HG03432 (cell line): ENCODE measurements around the gene STRIP1.
"Not testable (repeated sequence)": the region's sequence is repeated elsewhere in the genome, so short reads cannot be mapped to it uniquely, and the experiment has no call there.

Source experiments
- ATAC-seq: cut with Tn5 transposase; IDR thresholded peaks from one replicate; pipeline ENCODE4 v1.9.1; 2021; ENCODE audit warnings: mild to moderate bottlenecking, moderate library complexity; ENCODE audit not compliant: unreplicated experiment

STRIP1 gene

DNA sequence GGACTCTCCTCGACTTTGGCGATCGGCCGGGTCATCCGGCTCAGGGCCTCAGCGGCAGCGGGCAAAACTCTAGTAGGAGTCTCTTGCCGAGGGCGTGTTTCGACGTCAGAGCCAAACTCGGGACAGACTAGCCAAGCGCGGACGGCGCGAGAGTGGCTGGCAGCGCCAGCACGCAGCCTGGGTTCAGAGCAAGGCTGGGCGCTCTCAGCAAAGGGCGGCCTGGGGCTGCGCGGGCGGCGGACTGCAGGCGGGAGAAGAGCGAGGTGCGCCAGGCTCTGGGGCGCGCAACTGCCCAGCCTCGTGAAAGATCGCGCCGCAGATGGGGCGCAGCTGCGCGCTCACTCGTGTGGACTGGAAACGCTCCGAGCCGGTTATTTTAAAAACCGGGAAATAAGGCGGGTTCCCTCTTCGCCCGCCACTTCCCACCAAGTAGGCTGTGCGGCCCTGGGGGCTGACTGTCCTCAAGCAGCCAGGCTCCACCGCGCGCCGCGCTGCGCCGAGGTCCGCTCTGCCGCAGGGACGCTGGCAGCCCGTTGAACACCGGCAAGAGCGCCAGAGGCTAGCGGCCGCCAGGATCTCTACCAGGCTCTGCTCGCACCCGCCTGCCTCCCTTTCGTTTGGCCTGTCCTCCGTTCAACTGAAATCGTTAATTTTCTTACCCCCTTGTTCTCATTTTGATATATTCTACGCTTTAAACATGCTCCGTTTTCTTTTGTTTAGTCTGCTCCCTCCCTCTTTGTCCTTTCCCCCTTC, 33.6 kb downstream of the STRIP1 start:
- no peak for ATAC-seq

DNA sequence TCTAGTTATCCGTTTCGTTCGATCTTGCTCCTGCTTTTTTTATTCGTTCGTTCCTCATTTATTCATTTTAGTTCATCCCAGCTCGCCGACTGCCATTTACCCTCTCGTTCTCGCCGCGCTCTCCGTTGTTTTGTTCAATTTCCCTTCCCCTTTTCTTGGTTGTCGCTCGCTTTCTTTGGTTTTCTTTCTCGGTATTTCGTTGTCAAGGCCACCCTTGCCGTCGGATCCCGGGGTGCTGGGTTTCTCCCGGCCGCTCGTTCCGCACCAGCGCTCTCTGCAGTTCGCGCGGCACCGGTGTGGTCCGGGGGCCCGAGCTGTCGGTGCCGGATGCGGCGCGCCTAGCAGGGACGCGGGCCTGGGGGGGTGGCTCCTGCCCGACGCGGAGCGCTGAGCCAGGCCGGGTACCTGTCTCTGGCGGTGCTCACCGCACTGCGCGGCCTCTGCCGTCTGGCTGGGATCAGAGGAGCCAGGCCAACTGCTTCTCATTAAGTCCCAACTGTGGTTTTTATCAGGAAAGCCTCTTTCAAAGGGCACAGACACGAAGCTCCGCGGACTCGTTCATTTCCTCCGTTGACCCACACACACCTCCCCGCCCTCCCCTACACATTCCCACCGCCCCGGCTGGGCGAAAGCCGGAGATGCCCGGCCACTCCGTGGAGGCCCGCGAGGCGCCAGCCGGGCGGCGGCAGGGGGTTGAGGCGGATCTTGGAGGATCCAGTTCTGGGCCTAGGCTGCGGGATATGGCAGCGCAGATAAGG, 34.4 kb downstream of the STRIP1 start:
- no peak for ATAC-seq

DNA sequence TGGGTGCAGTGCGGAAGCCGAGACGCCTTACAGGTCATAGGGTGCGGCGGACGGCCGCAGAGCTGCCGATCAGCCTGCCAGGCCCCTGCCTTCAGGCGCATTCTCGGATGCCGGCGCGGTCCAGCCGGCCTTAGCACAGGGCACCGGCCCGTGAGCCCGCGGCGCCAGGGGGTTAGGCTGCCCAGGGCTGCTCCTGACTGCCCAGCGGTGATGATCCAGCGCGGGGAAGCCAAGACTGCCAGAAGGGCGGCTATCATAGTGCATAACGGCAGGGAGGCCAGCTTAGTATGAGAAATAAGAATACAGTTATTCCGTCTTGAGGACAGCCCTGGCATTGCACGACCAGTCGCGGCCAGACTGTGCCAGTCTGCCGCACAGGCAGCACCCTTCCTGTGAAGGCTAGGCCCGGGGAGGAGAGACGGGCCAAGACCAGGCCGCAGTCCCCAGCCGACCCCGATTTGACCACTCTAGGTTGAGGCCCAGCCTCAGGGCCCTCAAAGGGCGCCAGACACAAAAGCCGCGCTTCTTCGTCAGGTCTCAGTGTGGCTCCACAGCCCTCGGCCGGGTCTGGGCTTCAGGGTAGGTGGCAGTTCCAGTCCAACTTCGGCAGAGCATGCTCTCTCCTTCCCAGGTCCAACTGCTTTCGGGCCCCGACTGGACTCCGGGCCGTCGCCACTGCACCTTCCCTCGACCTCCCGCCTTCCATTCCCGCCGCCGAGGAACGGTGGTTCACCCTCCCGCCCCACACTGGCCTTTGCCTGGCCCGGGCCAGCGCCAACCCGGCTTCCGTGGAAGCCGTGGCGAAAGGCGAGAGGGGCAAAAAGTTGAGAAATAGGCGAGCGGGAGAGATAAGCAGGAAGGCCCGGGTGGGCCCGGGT, 35.2 kb downstream of the STRIP1 start:
- ATAC-seq: no peak

DNA sequence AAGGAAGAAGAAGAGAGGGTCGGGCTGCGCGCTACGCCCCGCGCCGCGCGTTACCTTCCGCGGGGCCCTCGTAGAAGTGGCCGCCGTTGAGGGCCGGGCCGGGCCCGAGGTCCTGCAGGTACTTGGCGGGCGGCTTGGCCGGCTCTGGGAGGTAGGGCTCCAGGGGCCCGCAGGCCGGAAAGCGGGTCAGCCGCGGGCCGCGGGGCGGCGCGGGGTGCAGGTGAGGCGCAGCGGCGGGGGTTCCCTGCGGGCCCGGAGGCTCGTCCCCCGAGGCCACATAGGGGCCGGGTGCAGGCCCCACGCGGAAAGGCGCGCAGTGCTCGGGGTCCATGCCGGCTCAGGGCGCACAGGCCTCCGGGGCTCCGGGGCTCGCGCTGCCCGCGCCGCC, 35.9 kb downstream of the STRIP1 start:
- no peak for ATAC-seq

DNA sequence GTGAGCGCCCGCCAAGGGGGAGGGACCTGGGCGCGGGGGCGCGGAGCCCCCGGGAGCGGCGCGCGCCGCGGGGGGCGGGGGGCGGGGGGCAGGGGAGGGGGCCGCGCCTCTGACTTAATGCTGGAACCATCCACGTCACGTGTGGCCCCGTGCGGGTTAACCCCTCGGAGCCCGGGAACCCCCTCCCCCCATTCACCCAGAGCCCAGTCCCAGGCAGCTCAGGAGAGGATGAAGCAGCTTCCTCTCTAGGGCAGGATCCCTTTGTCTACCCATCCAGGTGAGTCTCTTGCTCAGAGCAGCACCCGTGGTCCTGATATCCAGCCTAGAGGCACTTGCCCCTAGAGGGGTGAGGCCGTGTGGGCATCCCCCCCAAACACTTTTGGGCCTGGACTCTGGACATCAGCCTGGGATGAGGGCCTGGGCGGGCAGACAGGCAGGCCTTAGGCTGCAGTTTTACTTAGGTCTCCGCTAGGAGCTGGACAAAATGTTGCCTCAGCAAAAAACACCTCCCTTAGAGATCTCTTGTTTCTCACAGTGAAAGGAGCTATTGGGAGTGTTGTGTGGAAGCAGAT, 36.3 kb downstream of the STRIP1 start, which contains the start of gene ALX3:
Gene ALX3 (minus strand): TSS at position 2 of the 572 bp plus-strand sequence. CDS start 60 bp downstream, outside the sequence.
- no peak for ATAC-seq

DNA sequence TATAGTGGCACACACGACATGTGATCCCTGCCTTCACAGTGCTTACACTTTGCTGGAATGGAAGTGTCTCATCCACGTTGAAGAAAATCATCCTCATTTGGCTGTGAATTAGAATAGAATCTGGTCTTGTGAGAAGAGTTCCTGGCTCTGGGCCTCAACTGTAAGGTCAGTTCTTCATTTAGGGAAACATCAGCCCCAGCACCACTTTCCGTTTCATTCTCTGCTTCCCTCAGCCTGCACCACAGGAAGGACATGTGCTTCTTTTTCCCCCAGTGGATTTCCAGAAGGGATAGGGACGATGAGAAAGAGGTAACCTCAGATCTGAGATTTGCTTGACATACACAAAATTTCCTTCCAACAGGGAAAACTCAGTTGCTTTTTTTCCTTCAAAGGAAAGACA, 39.7 kb downstream of the STRIP1 start:
- no peak for ATAC-seq

DNA sequence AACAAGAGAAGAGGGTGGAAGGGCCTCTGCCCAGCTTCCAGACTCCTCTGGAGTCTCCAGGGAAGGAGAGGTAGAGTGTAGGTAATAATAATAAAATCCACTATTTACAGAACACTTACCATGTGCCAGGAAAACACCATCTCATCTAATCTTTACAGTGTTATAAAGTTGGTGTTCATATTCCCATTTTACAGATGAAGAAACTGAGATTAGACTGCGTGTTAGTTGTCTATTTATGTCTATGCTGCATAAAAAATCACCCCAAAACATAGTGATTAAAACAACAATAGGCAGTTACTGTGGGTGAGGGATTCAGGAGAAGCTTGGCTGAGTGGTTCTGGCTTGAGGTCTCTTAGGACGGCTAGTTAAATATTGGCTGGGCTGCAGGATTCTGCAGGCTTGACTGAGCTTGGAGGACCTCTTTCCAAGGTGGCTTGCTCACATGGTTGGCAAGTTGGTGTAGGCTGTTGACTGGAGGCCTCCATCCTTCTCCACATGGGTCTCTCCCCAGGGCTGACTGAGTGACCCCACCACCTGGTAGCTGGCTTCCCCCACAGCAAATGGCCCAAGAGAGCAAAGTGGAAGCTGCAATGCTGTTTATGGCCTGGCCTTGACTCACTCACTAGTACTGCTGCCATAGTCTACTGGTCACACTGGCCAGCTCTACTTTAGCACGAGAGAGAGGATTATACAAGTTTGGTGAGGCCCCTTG, 42.5 kb downstream of the STRIP1 start:
- no peak for ATAC-seq

DNA sequence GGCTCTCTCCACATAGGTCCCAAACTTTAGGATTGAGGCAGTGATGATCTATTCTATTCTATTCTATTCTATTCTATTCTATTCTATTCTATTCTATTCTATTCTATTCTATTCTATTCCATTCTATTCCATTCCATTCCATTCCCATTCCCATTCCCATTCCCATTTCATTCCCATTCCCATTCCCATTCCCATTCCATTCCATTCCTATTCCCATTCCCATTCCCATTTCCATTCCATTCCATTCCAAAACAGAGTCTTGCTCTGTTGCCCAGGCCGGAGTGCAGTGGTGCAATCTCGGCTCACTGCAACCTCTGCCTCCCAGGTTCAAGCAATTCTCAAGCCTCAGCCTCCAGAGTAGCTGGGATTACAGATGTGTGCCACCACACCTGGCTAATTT, 45.6 kb downstream of the STRIP1 start:
- not testable (repeated sequence) for ATAC-seq

DNA sequence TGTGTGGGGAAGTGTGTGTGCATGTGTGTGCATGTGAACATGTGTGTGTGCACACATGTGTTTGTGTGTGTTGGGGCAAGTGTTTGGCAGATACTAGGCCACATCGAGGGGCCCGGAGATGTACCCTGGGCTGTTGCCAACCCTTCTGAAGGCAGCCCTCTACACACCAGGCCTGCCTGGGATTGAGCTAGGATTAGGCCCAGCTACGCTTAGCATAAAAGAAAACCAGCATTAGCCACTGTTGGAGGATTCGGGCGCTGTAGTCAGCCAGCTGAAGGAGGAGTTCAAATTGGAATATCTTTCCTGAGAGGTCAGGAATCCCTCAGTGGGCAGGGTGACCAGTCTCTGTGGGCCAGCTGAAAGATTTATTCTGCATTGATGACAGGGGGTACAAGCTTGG, 46.6 kb downstream of the STRIP1 start:
- no peak for ATAC-seq

DNA sequence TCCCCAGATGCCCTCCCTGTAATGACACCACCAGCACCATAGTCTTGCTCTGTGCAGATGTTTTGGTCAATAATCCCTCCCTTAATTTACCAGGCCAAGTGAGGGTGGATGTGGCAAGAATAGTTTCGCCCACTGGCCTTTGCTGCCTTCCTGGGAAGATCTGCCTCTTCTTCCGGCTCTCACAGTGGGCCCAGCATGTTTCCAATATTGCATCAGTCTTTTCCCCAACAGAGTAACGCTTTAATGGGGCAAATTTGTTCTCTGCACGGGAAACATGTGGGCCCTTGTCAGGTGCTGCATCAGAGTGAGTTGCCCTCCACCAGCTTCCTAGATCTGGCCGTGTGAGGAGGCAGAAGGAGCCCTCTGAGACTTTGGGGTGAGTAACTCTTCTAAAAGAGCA, 48.1 kb downstream of the STRIP1 start:
- ATAC-seq: no peak

DNA sequence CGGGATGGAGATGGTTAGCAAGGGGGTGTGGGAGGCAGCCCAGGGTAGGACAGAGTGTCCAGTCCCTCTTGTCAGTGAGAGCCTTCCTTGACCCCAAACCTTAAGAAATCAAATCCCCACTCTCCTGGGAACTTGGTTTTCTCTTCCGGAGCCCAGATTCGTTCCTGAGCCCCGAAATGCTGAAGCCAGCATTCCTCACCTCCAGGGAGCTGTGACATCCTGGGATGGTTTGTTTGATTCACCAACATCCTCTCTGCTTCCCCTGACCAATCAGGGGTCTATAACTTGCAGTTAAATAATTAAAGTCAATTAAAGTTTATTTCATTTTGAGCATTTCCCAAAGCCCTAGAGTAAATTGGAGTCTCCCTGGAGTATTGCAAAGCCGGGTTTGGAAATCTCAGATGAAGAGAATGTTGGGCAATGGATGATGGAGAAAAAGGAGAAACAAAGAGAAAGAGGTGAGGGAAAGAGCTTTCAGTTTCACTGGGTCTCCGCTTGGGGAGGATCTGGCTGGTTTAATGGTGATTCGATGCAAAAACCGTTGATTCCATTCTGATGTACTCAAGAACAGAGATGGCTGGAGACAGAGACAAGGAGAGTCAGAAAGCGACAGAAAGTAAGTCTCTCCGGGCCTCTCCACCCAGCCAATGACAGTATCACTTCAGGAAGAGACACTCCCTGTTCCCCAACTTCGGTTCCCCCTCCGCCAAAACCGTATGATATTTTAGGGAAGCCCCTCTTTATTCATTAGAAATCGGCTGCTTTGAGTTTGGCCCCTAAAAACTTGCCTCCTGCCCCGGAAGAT, 48.8 kb downstream of the STRIP1 start:
- no peak for ATAC-seq

DNA sequence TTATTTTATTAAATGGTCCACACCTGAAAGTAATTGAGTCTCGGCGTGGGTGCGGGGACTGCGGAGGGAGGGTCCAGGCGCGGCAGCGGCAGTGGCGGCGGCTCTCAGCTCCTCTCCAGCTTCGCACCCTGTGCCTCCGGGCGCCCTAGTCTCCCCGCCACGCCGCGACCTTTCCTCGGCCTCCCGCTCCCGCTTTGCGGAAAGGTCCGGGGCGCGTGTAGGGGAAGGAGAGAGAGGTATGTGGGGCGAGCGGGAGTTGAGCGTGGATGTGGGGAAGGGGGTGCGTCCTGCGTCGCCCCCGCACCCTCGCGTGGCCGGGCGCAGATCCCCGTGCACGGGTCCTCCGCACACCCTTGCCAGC, 49.4 kb downstream of the STRIP1 start:
- peak; percentile 17 for ATAC-seq

DNA sequence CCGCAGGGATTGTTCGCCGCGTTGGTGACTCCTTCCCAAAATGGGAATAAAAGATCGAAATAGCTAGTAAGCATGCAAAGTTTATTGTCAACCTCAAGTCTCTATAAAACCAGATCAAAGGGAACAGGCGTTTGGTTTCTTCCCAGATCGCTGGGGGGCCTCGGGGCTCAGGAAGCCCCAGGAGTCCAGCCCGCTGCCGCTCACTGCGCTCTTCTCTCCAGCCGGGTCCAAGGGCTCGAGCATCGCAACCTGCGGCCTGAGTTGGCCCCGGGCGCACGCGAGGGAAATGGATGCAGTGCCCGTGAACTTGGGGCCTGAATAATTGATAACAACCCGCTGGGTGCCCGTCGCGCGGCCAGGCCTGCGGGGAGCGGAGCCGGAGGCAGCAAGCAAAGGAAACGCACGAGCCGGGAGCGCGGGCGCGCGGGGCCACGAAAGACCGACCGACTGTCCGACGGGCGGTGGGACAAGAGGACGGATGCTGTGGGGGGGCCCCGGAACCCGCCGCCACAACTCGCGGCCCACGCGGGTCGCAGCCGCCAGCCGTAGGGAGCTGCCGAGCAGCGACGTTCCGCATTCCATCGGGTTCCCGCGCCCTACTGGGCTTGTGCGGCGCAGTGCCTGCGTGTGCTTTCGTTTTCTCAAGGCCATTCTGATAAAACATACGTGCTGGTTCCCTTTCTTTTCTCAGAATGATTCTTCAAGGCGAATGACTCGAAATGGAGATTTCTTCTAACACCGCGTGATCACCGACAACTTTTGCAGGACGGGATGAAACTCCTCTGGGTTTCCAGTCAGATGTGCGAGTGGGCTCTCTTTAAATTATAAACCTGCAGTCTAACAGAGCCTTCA, 50.0 kb downstream of the STRIP1 start:
- peak; percentile 42 for ATAC-seq

DNA sequence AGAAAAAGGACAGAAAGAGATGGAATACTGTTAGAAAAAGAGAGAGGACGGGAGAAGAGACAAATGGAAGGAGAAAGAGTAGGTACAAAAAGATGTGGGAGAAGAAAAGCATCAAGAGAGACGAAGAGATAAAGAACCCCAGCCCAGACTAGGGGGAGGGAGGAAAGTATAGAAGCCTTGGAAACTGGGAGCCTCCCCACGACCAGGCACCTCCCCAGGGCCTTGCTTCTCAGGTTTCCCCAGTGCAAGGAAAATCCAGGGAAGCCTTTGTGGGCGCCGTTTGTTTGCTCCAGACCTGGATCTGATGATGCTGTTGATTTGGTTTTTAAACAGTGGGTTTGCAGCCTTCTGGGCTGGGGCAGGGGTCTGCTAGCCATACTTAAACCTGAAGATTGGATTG, 51.2 kb downstream of the STRIP1 start:
- no peak for ATAC-seq

DNA sequence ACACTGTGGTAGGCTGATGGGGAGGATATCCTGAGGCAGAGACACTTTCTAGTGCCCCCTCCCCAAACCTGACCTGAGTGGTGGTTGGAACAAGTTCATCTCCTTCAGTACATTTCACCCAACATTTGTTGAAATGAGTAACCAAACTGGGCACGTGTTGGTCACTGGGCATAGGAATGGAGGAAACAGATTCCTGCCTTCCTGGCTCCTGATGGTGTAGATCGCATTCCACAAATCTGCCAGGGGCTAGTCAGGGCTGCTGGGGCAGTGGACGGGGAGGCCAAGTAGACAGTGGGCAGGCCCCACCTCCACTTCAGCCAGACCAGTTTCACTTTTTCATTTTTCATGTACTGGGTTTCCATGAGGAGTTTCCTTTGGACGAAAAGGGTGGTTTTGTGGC, 52.5 kb downstream of the STRIP1 start:
- no peak for ATAC-seq

DNA sequence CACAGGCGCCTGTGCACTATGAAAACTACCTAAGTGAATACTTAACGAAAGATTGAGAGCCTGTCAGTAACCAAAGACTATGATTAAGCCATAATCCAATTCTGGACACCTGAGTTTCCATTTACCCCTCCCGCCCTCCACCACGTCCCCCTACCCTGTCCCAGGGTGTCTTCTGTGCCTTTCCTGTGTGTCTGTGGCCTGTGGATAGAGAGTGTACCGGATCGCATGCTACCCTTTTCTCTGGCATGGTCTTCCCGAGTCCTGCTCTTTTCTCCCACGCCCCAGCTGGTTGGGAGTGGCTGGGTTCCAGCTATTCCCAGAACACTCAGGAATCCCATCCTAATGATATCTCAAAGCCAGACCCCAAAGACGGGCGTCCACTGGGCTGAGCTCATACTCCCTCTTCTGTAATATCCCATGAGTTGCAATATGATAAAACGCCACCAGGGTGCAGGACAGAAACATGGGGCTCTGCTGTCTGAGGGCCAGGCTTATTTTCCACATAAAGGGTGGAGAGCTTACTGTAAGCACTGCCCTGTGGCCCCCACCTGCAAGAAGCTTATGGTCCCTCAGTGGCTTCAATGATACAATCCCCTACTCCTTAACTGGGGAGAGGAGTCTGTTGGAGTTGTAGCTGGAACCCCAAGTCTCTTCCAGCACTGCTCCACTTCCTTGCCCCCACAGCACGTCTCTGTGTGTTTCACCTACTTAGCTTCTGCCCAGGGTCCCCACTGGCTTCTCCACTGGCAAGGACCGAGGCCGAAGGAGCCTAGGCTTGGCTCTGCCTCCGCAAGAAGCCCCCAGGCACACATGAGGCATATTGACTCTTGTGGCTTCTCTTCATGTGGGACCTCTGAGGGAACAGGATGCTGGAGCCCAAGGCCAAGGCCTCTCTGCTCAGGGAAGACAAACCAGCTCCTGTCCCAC, 53.7 kb downstream of the STRIP1 start:
- peak; percentile 59 for ATAC-seq

DNA sequence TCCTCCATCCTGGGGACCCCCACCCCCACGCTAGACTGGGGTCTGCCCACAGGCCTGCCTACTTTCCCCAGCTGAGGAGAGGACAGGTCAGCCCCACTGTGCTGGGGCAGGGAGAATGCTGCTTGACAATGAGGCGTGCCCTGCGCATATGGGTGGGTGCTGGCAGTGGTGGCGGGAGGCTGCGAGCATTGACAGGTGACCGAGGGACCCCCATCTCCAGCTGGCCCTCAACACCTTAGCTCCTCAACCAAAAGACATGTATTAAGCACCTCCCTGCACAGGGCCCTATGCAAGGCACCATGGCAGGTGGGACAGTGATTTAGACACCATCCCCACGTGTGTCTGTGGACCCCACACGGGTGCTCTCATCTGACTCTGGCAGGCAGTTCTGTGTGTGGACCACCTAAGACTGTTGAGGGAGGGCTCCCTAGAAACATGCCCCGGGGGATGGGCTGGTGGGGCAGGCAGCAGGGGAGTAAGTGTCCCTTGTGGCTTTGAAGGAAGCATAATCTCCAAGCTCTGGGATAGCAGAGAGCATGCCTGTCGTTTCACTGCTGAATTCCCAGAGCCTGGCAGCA, 54.4 kb downstream of the STRIP1 start:
- ATAC-seq: no peak
